ENCODE data around the gene SEPTIN6.

Gene SEPTIN6

Small RNA genes lying within 50 kb of the gene (small RNA-seq; reads per million reads assigned to genes)
- gene MIR766 (ENCODE audit: insufficient read depth): 82.0 reads per million, percentile 96 among the genes with 10 or more reads in this experiment
